ENCODE results near the gene PIK3R1. TPM values are rescaled to one million over a fixed set of nuclear protein-coding genes. Genes with fewer than 3 reads are reported as not detected.

PIK3R1 gene
- total RNA-seq, result 10 to 100 TPM; 75.6 to 97.0 TPM

GRCh38 chr5:68215208-68215897, at the start of gene PIK3R1:
PIK3R1 (plus strand) TSS chr5:68215756; CDS start chr5:68226676, 10,920 bp downstream.
- DNase-seq, result peak; percentile 90
- Mint-ChIP-seq H3K4me3 (peak within 1 kb of the TSS; percentile 81), H3K36me3 (ENCODE audit: low read depth) (peaks cover 38% of the 10 kb centered on the region), H3K27ac (peak within 1 kb of the TSS; percentile 94), H3K4me1 (peaks cover 39% of the 10 kb centered on the region), H3K9me3 (peaks cover 18% of the 10 kb centered on the region), H3K27me3 (no peaks in the 10 kb centered on the region)
- ChIA-PET CTCF (interaction anchor here (1.2 to 2.0 kb wide), 7 partner anchors 9 to 1007 kb away, joined by 3 to 7 read pairs (median 4); no protein-coding TSS in a partner anchor), POLR2A (interaction anchor here (0.5 to 1.1 kb wide), 2 partner anchors 43 to 46 kb away, joined by 3 to 4 read pairs; no protein-coding TSS in a partner anchor)

GRCh38 chr5:68167195-68167651, 48.3 kb upstream of the PIK3R1 start:
- POLR2A ChIA-PET, result no interaction called here

DNA sequence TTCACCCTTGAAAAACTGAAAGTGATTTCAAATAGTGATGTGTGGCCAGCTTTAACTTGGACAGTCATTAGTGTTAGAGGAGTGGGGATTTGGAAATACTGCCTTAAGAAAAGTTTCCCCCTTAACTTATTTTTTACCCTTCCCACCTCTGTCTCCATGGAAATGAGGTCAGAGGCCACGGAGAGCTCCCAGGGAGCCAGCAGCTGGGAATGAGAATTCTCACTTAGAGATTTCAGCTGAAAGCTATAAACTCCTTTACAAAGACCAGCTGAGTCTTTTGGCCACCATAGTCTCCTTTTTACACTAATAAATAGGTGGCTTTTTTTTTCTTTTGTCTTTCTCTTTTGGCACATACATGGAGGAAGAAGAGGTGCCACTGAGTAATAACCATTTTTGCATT, 45.7 kb upstream of the PIK3R1 start:
- H3K27me3 Mint-ChIP-seq, result peaks cover 3% of the 10 kb centered on the region
- H3K4me1 Mint-ChIP-seq, result no peaks in the 10 kb centered on the region
- no peak overlapping the region for H3K27ac Mint-ChIP-seq
- H3K36me3 Mint-ChIP-seq (ENCODE audit: low read depth), result no peaks in the 10 kb centered on the region
- ChIA-PET POLR2A (no interaction called here), CTCF (interaction anchor here (0.6 kb wide), 1 partner anchor 53 kb away, joined by 4 read pairs; no protein-coding TSS in a partner anchor)
- no peak overlapping the region for H3K4me3 Mint-ChIP-seq
- no peaks in the 10 kb centered on the region for H3K9me3 Mint-ChIP-seq
- no peak for DNase-seq

More at GRCh38 chr5:68167195-68167651, 48.3 kb upstream of the PIK3R1 start:
- Mint-ChIP-seq H3K27ac (no peak overlapping the region), H3K4me3 (no peak overlapping the region), H3K27me3 (peaks cover 3% of the 10 kb centered on the region), H3K36me3 (ENCODE audit: low read depth) (no peaks in the 10 kb centered on the region), H3K9me3 (no peaks in the 10 kb centered on the region), H3K4me1 (no peaks in the 10 kb centered on the region)
- CTCF ChIA-PET, result no interaction called here
- DNase-seq, result no peak

GRCh38 chr5:68170826-68171558, 44.6 kb upstream of the PIK3R1 start:
- no peak for DNase-seq
- ChIA-PET POLR2A (no interaction called here), CTCF (no interaction called here)
- peaks cover 3% of the 10 kb centered on the region for H3K27me3 Mint-ChIP-seq
- H3K4me3 Mint-ChIP-seq, result no peak overlapping the region
- no peak overlapping the region for H3K27ac Mint-ChIP-seq
- H3K36me3 Mint-ChIP-seq (ENCODE audit: low read depth), result no peaks in the 10 kb centered on the region
- H3K4me1 Mint-ChIP-seq, result no peaks in the 10 kb centered on the region
- H3K9me3 Mint-ChIP-seq, result no peaks in the 10 kb centered on the region

DNA sequence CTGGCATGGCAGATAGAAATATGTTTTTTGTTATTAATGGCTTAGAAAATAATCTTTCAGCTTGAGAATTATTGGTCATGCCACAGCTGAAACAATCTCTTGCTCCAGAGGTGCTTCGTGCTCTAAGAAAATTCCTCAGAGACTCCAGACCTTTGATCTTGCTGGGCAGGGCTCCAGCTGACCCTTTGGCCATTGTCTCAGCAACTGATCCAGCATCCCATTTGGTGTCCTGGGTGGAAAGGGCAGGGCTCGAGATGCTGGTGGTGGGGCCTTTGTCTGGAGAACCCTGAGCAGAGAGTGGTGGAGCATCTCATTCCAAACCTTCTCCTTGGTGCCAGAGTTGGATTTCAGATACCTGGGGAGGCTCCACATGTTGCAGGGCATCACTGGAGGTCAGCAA, 43.2 kb upstream of the PIK3R1 start:
- H3K27me3 Mint-ChIP-seq, result peaks cover 3% of the 10 kb centered on the region
- no peaks in the 10 kb centered on the region for H3K9me3 Mint-ChIP-seq
- no peaks in the 10 kb centered on the region for H3K36me3 Mint-ChIP-seq (ENCODE audit: low read depth)
- no peak for DNase-seq
- H3K4me1 Mint-ChIP-seq, result no peaks in the 10 kb centered on the region
- H3K27ac Mint-ChIP-seq, result no peak overlapping the region
- H3K4me3 Mint-ChIP-seq, result no peak overlapping the region
- ChIA-PET POLR2A (no interaction called here), CTCF (no interaction called here)

- ChIA-PET CTCF (interaction anchor here (0.6 kb wide), 1 partner anchor 12 kb away, joined by 6 read pairs; no protein-coding TSS in a partner anchor), POLR2A (no interaction called here)
- Mint-ChIP-seq H3K27ac (no peak overlapping the region), H3K4me1 (no peaks in the 10 kb centered on the region), H3K4me3 (no peak overlapping the region), H3K27me3 (peaks cover 3% of the 10 kb centered on the region), H3K36me3 (ENCODE audit: low read depth) (no peaks in the 10 kb centered on the region), H3K9me3 (no peaks in the 10 kb centered on the region)
- DNase-seq, result no peak
These were observed 42.5 kb upstream of the PIK3R1 start for GRCh38 chr5:68173007-68173406.

DNA sequence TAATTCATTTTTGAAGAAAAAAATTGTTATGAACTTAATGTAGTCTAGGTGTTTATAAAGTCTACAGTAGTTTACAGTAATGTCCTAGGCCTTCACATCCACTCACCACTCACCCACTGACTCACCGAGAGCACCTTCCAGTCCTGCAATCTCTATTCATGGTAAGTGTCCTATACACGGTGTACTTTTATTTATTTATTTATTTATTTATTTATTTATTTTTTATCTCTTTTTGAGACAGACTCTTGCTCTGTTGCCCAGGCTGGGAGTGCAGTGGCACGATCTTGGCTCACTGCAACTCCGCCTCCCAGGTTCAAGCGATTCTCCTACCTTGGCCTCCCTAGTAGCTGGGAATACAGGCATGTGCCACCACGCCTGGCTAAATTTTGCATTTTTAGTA, 39.3 kb upstream of the PIK3R1 start:
- H3K9me3 Mint-ChIP-seq, result no peaks in the 10 kb centered on the region
- CTCF ChIA-PET, result no interaction called here
- no peak overlapping the region for H3K27ac Mint-ChIP-seq
- no peak overlapping the region for H3K4me3 Mint-ChIP-seq
- H3K36me3 Mint-ChIP-seq (ENCODE audit: low read depth), result no peaks in the 10 kb centered on the region
- H3K4me1 Mint-ChIP-seq, result peaks cover 2% of the 10 kb centered on the region
- POLR2A ChIA-PET, result interaction anchor here (0.7 kb wide), 1 partner anchor 42 kb away, joined by 10 read pairs; no protein-coding TSS in a partner anchor
- H3K27me3 Mint-ChIP-seq, result no peaks in the 10 kb centered on the region
- DNase-seq, result no peak

DNA sequence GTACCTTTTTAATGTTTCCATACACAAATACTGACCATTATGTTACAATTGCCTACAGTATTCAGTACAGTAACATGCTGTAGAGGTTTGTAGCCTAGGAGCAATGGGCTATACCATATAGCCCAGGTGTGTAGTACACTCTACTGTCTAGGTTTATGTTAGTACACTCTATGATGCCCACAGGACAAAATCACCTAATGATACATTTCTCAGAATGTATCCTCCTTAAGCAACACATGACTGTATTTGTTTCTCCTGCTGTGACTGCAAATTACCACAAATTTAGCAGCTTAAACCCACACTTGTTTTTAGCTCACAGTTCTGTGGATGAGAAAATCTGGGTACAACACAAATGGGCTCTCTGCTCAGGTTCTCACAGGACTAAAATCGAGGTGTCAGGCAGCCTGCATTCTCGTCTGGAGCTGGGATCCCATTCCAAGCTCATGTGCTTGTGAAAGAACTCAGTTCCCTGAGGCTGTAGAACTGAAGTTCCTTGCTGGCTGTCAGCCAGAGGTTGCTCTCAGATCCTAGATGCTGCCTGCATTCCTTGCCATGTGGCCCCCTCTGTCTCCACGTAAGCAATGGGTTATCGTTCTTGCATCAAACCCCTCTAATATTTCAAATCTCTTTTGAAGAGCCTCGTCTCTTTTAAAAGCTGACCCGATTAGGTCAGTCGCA, 38.6 kb upstream of the PIK3R1 start:
- no peaks in the 10 kb centered on the region for H3K9me3 Mint-ChIP-seq
- ChIA-PET POLR2A (no interaction called here), CTCF (no interaction called here)
- no peaks in the 10 kb centered on the region for H3K36me3 Mint-ChIP-seq (ENCODE audit: low read depth)
- peaks cover 2% of the 10 kb centered on the region for H3K4me1 Mint-ChIP-seq
- no peak overlapping the region for H3K4me3 Mint-ChIP-seq
- DNase-seq, result no peak
- H3K27me3 Mint-ChIP-seq, result no peaks in the 10 kb centered on the region
- H3K27ac Mint-ChIP-seq, result no peak overlapping the region

DNA sequence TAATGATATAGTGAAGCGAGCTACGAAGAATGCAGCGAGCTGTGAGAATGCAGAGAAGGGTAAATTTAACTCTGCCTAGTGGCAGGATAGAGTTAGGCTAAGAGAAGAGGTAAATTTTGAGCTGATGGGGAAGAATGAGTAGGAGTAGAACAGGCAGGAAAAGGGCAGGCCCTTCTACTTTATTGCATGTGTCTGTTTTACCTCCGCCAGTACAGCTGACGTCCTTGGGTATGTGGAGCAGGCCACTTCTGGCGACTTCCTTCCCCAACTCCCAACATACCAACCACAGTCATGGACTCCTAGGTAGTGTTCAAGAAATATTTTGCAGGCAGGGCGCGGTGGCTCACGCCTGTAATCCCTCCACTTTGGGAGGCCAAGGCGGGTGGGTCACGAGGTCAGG, 37.9 kb upstream of the PIK3R1 start:
- Mint-ChIP-seq H3K9me3 (no peaks in the 10 kb centered on the region), H3K4me3 (no peak overlapping the region), H3K27me3 (no peaks in the 10 kb centered on the region), H3K27ac (no peak overlapping the region), H3K4me1 (peaks cover 2% of the 10 kb centered on the region), H3K36me3 (ENCODE audit: low read depth) (no peaks in the 10 kb centered on the region)
- DNase-seq, result no peak
- ChIA-PET POLR2A (no interaction called here), CTCF (no interaction called here)

DNA sequence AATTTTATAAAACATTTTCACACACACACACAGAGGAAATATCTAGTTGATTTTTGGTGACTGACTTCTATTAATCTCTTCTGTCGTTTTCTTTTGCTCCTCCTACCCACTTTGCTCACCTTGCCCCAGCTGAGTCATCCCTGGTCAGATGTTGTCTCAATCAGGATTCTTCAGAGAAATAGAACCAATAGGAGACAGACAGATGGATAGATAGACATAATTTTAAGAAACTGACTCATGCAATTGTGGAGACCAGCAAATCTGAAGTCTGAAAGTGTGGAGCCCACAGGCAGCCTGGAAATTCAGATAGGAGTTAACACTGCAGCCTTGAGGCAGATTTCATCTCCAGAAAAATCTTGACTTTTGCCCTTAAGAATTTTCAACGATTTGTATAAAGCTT, 37.0 kb upstream of the PIK3R1 start:
- Mint-ChIP-seq H3K4me1 (peaks cover 2% of the 10 kb centered on the region), H3K36me3 (ENCODE audit: low read depth) (no peaks in the 10 kb centered on the region), H3K4me3 (no peak overlapping the region), H3K9me3 (no peaks in the 10 kb centered on the region), H3K27me3 (no peaks in the 10 kb centered on the region), H3K27ac (no peak overlapping the region)
- DNase-seq, result no peak
- ChIA-PET POLR2A (no interaction called here), CTCF (interaction anchor here (1.3 kb wide), 1 partner anchor 51 kb away, joined by 5 read pairs; no protein-coding TSS in a partner anchor)

DNA sequence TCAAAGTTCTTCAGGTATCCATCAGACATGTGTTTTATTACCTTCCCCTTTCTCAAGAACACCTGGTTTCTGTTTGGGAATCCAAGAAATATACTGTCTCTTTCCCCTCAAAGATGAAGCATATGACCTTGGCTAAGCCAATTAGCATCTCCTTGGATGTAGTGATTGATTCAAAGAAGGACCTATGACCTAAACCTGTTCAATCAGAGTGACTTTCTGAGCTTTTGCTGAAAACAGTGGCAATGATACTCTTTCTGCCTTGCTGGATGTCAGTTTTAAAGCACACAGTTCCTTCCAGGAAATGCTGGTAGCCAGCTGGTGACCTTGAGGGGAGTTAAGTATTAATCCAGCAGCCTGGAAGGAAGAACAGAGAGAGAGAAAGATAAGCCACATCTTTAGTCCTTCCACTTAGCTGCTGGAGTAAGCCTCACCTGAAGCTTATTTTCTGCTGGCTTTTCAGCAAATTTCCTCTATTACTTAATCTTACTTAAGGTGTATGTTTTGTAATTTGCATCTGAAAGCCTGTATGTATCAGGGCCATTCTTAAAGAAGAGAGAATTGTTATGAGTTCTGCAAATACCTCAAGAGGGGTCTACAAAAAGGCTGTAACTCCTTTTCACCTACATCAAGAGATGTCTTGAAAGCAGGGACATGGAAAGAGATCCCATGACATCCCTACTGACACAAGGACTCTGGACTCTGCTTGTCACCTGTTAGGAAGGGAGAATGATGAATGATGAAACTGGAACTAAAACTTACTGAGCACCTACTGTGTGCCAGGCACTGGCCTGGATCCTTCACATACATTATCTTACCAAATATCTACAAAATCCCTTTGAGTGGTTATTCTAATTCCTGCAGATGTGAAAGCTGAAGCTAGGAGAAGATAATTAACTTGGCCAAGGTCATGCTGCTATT, 35.2 kb upstream of the PIK3R1 start:
- peaks cover 2% of the 10 kb centered on the region for H3K4me1 Mint-ChIP-seq
- no peaks in the 10 kb centered on the region for H3K36me3 Mint-ChIP-seq (ENCODE audit: low read depth)
- no peak for DNase-seq
- POLR2A ChIA-PET, result no interaction called here
- H3K27ac Mint-ChIP-seq, result no peak overlapping the region
- H3K4me3 Mint-ChIP-seq, result no peak overlapping the region
- H3K9me3 Mint-ChIP-seq, result no peaks in the 10 kb centered on the region
- CTCF ChIA-PET, result interaction anchor here (1.3 kb wide), 1 partner anchor 53 kb away, joined by 5 read pairs; no protein-coding TSS in a partner anchor
- no peaks in the 10 kb centered on the region for H3K27me3 Mint-ChIP-seq

- ChIA-PET CTCF (no interaction called here), POLR2A (no interaction called here)
- Mint-ChIP-seq H3K4me1 (peaks cover 2% of the 10 kb centered on the region), H3K9me3 (no peaks in the 10 kb centered on the region), H3K36me3 (ENCODE audit: low read depth) (no peaks in the 10 kb centered on the region), H3K27ac (no peak overlapping the region), H3K4me3 (no peak overlapping the region), H3K27me3 (no peaks in the 10 kb centered on the region)
- DNase-seq, result no peak
These were observed 34.4 kb upstream of the PIK3R1 start for GRCh38 chr5:68181039-68181599.
